Astrocyte (in vitro differentiated cells and primary cell): ENCODE data around the gene TMEM97. TPM values are rescaled to one million over a fixed set of nuclear protein-coding genes. Genes with fewer than 3 reads are reported as not detected.

ENCODE experiments used
- DNase-seq: peaks from one replicate; pipeline ENCODE4 v3.0.0-alpha.2; 2010; ENCODE audit warnings: low read depth
- FAIRE-seq: peaks from 2 replicates; lab custom pipeline; 2011; peaks lifted over from hg19 to GRCh38; lab: Jason Lieb, UNC
- H2AFZ ChIP-seq: 2 replicates; pipeline ENCODE4 v1.6.0; 2012; ENCODE audit warnings: low read depth, low read length, inconsistent platforms
- H3K27ac ChIP-seq: 2 replicates; pipeline ENCODE4 v1.5.1; 2011; ENCODE audit warnings: low read depth, low read length, inconsistent platforms
- H3K27me3 ChIP-seq: 2 replicates; pipeline ENCODE4 v1.6.0; 2011; ENCODE audit warnings: low read length, inconsistent platforms; ENCODE audit not compliant: insufficient read depth
- H3K36me3 ChIP-seq: 2 replicates; pipeline ENCODE4 v1.5.1; 2011; ENCODE audit warnings: low read length, inconsistent platforms; ENCODE audit not compliant: insufficient read depth
- H3K4me1 ChIP-seq: 2 replicates; pipeline ENCODE4 v1.5.1; 2011; ENCODE audit warnings: low read length, inconsistent platforms; ENCODE audit not compliant: insufficient read depth
- H3K4me2 ChIP-seq: 2 replicates; pipeline ENCODE4 v1.6.0; 2012; ENCODE audit warnings: low read length, inconsistent platforms
- H3K4me3 ChIP-seq: 2 replicates; pipeline ENCODE4 v1.5.1; 2011; ENCODE audit warnings: low read depth, mild to moderate bottlenecking, low read length, inconsistent platforms; ENCODE audit not compliant: insufficient read depth
- H3K79me2 ChIP-seq: 2 replicates; pipeline ENCODE4 v1.6.0; 2012; ENCODE audit warnings: mild to moderate bottlenecking, low read length, inconsistent platforms; ENCODE audit not compliant: insufficient read depth
- H3K9ac ChIP-seq: 2 replicates; pipeline ENCODE4 v1.6.0; 2012; ENCODE audit warnings: mild to moderate bottlenecking, low read length, inconsistent platforms
- H3K9me3 ChIP-seq: 2 replicates; pipeline ENCODE4 v1.5.1; 2012; ENCODE audit warnings: low read depth, mild to moderate bottlenecking, low read length, inconsistent platforms; ENCODE audit not compliant: insufficient read depth
- H4K20me1 ChIP-seq: 2 replicates; pipeline ENCODE4 v1.6.0; 2012; ENCODE audit warnings: low read length, inconsistent platforms; ENCODE audit not compliant: insufficient read depth
- H3K27ac Mint-ChIP-seq: one replicate; pipeline ENCODE4 v1.8.0; 2021; ENCODE audit warnings: mild to moderate bottlenecking, mixed read lengths; ENCODE audit not compliant: unreplicated experiment
- H3K27me3 Mint-ChIP-seq: one replicate; pipeline ENCODE4 v1.8.0; 2021; ENCODE audit warnings: low read depth, mixed read lengths; ENCODE audit not compliant: unreplicated experiment
- H3K36me3 Mint-ChIP-seq: one replicate; pipeline ENCODE4 v1.8.0; 2021; ENCODE audit warnings: low read depth, mixed read lengths; ENCODE audit not compliant: unreplicated experiment
- H3K4me1 Mint-ChIP-seq: one replicate; pipeline ENCODE4 v1.8.0; 2021; ENCODE audit warnings: low read depth, mixed read lengths; ENCODE audit not compliant: unreplicated experiment
- H3K4me3 Mint-ChIP-seq: one replicate; pipeline ENCODE4 v1.8.0; 2021; ENCODE audit warnings: mild to moderate bottlenecking, moderate library complexity, mixed read lengths; ENCODE audit not compliant: unreplicated experiment
- H3K9me3 Mint-ChIP-seq: one replicate; pipeline ENCODE4 v1.8.0; 2021; ENCODE audit warnings: mild to moderate bottlenecking, mixed read lengths; ENCODE audit not compliant: unreplicated experiment
- CTCF ChIP-seq: IDR thresholded peaks from 2 replicates; pipeline ENCODE4 v1.5.1; 2011; ENCODE audit warnings: low read depth, mild to moderate bottlenecking, inconsistent platforms, low read length, moderate library complexity; ENCODE audit not compliant: insufficient read depth
- EZH2 ChIP-seq: IDR thresholded peaks from 2 replicates; pipeline ENCODE4 v1.6.1; 2012; ENCODE audit warnings: mild to moderate bottlenecking, low read length, inconsistent platforms; ENCODE audit not compliant: insufficient read depth
- total RNA-seq: library from RNA; stranded (reverse); gene quantifications from 2 replicates; pipeline ENCODE4 v1.2.1, GENCODE V29; 2021

The TMEM97 gene
- total RNA-seq, 1 donor from 2014 or later, result 20.4 TPM

- H3K27me3 ChIP-seq, result no peaks in the 10 kb centered on the region
- Mint-ChIP-seq H3K36me3 (peaks cover 22% of the 10 kb centered on the region), H3K9me3 (peaks cover 5% of the 10 kb centered on the region), H3K4me3 (no peak overlapping the region), H3K27me3 (no peaks in the 10 kb centered on the region), H3K4me1 (peaks cover 20% of the 10 kb centered on the region), H3K27ac (peak overlapping the region; percentile 70)
- no peak overlapping the region for H3K4me2 ChIP-seq
- H3K9me3 ChIP-seq, result no peaks in the 10 kb centered on the region
- H3K4me1 ChIP-seq, result peaks cover 30% of the 10 kb centered on the region
- DNase-seq, result no peak
- H3K27ac ChIP-seq, result no peak overlapping the region
- TF ChIP-seq CTCF (no peak), EZH2 (no peak)
- no peak for FAIRE-seq
- H4K20me1 ChIP-seq, result peaks cover 25% of the 10 kb centered on the region
- peaks cover 49% of the 10 kb centered on the region for H3K36me3 ChIP-seq
- H3K4me3 ChIP-seq, result no peak overlapping the region
- no peak overlapping the region for H2AFZ ChIP-seq
- no peak overlapping the region for H3K9ac ChIP-seq
- peaks cover 14% of the 10 kb centered on the region for H3K79me2 ChIP-seq
These were observed 31.3 kb downstream of the TMEM97 start for GRCh38 chr17:28350271-28350670.

- TF ChIP-seq EZH2, result no peak
- TF ChIP-seq CTCF, result no peak
- FAIRE-seq (no peak), DNase-seq (peak; percentile 87)
- H3K4me3 Mint-ChIP-seq, result peak within 1 kb of the TSS; percentile 98
- peak within 1 kb of the TSS; percentile 85 for H3K4me3 ChIP-seq
- H3K4me1 ChIP-seq, result peaks cover 18% of the 10 kb centered on the region
- H3K9ac ChIP-seq, result peak within 1 kb of the TSS; percentile 98
- H3K9me3 ChIP-seq, result no peaks in the 10 kb centered on the region
- peaks cover 43% of the 10 kb centered on the region for H3K36me3 ChIP-seq
- no peaks in the 10 kb centered on the region for H4K20me1 ChIP-seq
- peak within 1 kb of the TSS; percentile 92 for H3K27ac Mint-ChIP-seq
- H3K27me3 Mint-ChIP-seq, result no peaks in the 10 kb centered on the region
- no peaks in the 10 kb centered on the region for H3K27me3 ChIP-seq
- peaks cover 15% of the 10 kb centered on the region for H3K36me3 Mint-ChIP-seq
- H3K4me2 ChIP-seq, result peak within 1 kb of the TSS; percentile 99
- no peaks in the 10 kb centered on the region for H3K9me3 Mint-ChIP-seq
- H3K79me2 ChIP-seq, result peaks cover 49% of the 10 kb centered on the region
- H2AFZ ChIP-seq, result peak within 1 kb of the TSS; percentile 80
- H3K4me1 Mint-ChIP-seq, result peaks cover 10% of the 10 kb centered on the region
- H3K27ac ChIP-seq, result peak within 1 kb of the TSS; percentile 87
These were observed 38.3 kb downstream of the TMEM97 start, which contains the start of gene POLDIP2 for GRCh38 chr17:28357061-28357900. POLDIP2 (minus strand) TSS chr17:28357527; CDS start chr17:28357448, 79 bp downstream.

- H3K4me3 Mint-ChIP-seq, result peak overlapping the region; percentile 98
- Histone ChIP-seq H3K4me3 (peak overlapping the region; percentile 85), H3K4me2 (peak overlapping the region; percentile 99), H3K79me2 (peaks cover 49% of the 10 kb centered on the region), H3K9me3 (no peaks in the 10 kb centered on the region), H3K9ac (peak overlapping the region; percentile 98), H3K27me3 (no peaks in the 10 kb centered on the region), H4K20me1 (no peaks in the 10 kb centered on the region), H3K27ac (peak overlapping the region; percentile 73), H3K4me1 (peaks cover 18% of the 10 kb centered on the region), H3K36me3 (peaks cover 44% of the 10 kb centered on the region), H2AFZ (peak overlapping the region; percentile 80)
- H3K27me3 Mint-ChIP-seq, result no peaks in the 10 kb centered on the region
- no peak for DNase-seq
- H3K4me1 Mint-ChIP-seq, result peaks cover 10% of the 10 kb centered on the region
- peaks cover 17% of the 10 kb centered on the region for H3K36me3 Mint-ChIP-seq
- TF ChIP-seq EZH2 (no peak), CTCF (no peak)
- peak overlapping the region; percentile 92 for H3K27ac Mint-ChIP-seq
- no peak for FAIRE-seq
- H3K9me3 Mint-ChIP-seq, result no peaks in the 10 kb centered on the region
These were observed 38.8 kb downstream of the TMEM97 start for GRCh38 chr17:28357901-28358197.
